HL-60/S4 treated with phorbol 12-myristate 13-acetate at 8.2 ng/mL for 4 days and 3 days (cell line): ENCODE measurements around the gene EFNA2.

Experiments
- in situ Hi-C: fragments of 300-500 bp; cut with MboI; formaldehyde crosslinking; loops from 2 replicates; pipeline ENCODE4 v1.15.0; 2022; ENCODE audit warnings: low sequenced_read_pairs

Gene EFNA2

DNA sequence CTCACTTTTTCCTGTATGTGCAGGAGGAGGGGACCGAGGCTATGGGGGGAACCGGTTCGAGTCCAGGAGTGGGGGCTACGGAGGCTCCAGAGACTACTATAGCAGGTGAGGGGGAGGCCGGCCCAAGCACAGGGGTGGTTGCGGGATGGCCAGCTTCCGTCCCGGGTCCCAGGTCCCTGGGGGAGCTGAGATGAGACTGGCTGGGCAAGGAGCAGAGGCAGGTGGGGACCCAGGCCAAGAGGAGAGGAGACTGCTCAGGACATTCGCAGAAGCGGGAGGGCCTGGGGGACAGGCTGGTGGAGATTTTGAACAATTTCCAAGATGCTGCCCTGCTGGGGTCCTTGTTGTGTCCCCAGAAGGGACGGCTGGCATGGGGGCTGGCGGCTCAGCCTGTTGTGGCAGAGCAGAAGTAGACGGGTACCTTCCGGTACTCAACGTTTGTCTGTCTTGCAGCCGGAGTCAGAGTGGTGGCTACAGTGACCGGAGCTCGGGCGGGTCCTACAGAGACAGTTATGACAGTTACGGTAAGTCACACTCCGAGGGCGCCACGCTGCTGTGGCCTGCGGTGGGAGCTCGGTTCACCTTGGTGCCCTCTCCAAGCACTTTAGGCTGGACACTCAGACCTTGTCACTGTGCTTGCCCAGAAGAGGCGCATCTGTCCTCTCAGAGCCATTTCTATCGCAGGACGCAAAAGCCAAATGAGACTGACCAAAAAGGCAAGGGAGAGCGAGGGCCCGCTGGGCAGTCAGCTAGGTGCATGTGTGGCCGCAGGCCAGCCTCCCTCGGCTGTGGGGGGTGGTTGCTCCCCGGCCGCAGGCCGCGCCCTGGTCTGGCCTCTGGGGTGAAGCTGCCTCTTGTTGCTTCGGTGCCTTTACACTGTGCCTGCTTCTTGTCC is 13.9 kb upstream of the EFNA2 start:
- in situ Hi-C loops, result no loop called here

DNA sequence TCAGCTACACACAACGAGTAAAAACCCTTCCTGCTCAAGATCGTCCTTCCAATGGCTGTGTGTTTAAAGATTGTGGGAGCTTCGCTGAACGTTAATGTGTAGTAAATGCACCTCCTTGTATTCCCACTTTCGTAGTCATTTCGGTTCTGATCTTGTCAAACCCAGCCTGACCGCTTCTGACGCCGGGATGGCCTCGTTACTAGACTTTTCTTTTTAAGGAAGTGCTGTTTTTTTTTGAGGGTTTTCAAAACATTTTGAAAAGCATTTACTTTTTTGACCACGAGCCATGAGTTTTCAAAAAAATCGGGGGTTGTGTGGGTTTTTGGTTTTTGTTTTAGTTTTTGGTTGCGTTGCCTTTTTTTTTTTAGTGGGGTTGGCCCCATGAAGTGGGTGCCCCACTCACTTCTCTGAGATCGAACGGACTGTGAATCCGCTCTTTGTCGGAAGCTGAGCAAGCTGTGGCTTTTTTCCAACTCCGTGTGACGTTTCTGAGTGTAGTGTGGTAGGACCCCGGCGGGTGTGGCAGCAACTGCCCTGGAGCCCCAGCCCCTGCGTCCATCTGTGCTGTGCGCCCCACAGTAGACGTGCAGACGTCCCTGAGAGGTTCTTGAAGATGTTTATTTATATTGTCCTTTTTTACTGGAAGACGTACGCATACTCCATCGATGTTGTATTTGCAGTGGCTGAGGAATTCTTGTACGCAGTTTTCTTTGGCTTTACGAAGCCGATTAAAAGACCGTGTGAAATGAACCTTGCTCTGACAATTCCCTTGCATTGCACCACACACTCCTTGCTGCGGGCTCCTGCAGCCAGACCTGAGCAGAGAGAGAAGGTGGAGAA is 13.0 kb upstream of the EFNA2 start:
- in situ Hi-C loops, result no loop called here

DNA sequence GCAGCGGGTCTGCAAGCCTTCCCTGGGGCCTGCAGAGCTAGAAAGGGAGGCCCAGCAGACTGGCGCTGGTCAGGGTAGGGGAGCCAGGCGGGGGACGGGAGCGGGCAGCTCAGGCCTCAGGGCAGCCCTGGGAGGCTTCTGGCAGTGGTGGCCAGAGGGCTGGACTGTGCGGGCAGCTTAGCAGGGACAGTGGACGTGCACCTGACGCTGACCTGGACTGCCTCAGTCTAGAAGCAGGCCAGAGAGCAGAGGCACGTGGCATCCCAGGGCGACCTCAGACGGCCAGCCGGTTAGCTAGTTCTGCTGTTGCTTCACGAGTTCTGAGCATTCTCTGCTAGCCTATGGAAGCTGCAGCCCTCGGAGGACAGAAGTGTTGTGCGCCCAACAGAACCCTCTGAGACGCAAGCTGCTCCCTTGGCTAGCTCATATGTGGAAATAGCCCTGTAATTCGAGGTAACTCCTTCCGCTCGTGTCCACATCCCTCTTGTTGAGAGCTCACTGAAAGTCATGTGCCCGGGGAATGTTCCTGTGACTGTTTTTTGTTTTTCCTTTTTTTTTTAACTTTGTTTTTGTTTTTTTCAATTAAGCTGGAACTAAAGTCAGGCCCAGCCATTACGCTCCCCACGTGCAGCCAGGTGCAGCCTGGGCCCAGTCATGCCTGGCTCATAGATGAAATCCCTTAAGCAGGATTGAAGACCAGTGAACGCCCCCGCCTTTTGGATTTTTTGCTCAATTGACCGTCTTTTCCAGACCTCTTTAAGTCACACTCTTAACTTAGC is 12.2 kb upstream of the EFNA2 start:
- in situ Hi-C loops, result no loop called here

DNA sequence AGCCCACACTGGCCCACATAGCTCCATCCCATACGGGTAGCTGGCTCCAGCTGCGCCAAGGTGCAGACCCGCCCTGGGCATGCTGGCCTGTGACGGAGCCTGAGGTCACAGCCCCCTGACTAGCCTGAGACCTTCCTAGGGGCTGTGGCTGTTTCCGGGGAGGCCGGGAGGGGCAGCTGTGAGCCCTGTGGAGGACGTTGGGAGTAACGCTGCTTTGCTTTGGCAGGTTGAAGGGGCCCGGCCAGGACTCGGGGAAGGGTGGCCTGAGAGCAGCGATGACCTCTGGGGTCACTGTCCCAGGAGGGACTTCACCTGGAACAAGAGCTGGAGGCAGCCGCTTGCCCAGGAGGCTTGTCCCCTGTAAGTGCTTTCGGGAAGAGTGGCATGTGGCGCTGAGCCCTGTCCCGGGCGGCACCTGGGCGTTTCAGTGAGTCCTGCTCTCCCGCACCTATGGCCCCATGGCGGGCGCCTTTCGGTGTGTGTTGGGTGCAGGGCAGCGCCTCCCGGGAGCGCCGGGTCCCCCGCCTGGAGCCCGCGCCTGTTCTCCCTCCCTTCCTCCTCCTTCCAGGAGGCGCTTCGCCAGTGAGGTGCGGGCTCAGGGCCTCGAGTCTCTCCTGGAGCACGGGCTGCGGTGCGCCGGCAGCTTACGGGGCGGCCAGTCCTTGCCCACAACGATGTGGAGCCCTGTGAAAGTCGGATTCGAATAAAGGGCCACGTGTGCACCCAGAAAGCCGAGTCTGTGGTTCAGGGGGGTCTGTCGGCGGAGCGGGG is 11.4 kb upstream of the EFNA2 start:
- in situ Hi-C loops, result no loop called here

DNA sequence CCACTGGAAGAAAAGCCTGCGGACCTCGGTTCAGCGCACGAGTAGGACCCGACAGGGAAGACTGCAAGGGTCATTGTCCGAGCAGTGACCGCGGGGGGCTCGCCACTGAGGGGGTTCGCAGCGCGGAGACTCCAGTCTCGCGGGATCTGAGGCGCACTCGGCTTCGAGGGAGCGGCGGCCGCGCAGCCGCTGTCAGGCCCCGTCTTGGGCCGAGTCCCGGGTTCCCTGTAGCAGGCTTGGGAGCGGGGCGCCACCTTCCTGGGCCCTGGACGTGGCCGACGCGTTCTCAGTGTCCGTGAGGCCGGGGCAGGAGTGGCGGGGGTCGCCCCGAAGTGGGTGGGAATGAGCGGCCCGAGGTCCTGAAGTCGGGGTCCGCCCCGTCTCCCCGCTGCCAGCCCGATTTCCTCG is 10.8 kb upstream of the EFNA2 start:
- in situ Hi-C loops, result no loop called here

DNA sequence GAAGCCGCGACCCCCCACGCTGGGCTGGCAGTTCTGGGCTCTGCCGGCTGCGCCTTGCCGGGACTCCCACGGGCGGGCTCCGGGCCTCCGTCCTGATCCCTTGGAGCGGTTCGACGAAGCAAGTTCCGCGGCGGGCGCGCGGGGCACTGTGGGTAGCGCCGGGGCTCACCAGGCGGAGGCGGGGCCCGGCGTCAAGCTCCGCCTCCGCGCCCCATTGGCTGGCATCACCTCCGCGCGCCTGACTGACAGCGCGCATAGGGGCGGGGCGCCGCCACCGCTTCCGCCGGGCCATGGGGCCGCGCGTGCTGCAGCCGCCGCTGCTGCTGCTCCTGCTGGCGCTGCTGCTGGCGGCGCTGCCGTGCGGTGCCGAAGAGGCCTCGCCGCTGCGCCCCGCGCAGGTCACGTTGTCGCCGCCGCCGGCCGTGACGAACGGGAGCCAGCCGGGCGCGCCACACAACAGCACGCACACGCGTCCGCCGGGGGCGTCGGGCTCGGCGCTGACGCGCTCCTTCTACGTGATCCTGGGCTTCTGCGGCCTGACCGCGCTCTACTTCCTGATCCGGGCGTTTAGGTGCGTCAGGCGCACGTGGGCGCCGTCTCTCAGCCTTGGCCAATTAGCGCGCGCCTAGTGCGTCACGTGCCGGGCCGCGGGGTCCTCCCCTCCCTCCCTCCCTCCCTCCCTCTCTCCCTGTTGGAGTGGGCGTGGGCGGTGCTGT is 10.3 kb upstream of the EFNA2 start, which contains the start of gene FAM174C:
Gene FAM174C, plus strand, starts transcription at position 271 of the 716 bp plus-strand sequence. Its CDS starts 20 bp downstream, at position 291.
- in situ Hi-C loops, result no loop called here

DNA sequence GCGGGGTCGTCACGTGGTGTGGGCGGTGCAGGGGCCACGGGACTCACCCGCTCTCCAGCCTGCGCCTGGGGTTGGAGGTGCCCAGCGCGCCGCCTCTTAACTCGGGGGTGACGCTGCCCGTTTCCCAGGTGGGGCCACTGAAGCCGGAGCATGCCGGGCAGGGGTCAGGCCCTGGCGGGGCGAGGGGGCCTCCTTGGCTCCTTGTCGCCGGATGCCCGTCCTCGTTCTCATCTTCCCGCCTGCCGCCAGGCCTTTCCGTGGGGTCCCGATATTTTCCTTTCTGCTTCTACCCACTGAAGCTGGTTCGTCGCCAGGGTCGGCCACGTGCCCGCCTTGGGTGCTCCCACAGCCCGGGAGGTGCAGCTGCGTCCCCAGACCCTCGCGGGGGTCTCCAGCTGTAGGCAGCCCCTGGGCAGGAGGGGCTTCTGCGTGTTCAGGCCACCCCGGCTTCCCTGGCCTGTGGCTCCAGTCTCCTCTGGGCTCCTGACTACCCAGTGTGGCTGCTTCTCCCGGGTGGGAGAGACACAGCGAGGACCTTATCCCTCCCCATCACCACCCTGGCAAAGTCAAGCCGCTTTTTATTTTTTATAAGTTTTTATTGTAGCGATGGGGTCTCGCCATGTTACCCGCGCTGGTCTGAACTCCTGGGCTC is 9.6 kb upstream of the EFNA2 start:
- in situ Hi-C loops, result no loop called here

DNA sequence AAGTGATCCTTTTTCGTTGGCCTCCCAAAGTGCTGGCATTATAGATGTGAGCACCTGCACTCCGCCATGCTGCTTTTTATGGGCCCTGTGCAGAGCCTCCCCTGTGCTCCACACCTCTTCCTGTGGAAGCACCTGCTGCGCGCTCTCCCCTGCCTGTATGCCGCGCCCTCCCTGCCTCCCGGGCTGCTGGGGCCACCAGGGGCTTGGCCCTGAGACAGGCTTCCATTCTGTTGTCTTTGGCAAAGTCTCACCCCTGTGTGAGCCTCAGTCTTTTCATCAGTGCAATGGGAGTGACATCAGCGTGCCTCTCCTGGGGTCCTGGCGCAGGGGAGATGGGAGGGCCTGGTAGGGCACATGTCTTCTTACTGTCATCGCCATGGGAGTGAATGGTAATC is 9.0 kb upstream of the EFNA2 start:
- in situ Hi-C loops, result no loop called here

DNA sequence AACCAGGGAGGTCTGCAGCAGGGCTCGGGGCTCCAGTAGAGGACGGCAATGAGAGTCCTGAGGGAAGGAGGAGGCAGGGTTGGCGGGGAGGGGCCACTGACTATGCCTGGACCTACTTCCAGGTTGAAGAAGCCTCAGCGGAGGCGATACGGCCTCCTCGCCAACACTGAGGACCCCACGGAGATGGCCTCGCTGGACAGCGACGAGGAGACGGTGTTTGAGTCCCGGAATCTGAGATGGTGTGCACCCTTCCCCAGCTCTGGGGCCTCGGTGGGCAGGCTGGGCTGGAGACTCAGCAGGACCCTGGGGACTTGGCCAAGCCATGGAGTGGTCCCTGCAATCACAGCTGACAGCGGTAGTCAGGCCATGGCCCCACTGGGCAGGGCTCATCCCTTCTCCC is 8.6 kb upstream of the EFNA2 start:
- in situ Hi-C loops, result no loop called here

DNA sequence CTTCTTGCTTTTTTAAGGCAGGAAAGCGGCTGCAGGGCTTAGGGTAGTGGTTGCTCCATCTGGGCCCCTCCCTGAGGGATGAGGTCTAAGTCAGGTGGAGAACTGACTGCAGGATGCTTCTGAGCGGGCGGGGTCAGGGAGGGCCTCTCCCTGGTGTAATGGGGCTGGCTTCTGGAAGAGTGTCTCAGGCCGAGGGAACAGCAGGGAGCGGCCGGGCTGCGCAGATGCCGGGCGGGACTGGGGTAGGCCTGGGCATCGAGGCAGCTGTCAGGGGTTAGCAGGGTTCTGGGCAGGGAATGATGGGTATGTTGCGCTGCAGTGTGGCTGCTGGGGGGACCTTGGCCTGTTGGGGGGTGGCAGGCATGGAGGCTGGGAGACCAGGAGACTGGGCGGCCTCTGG is 7.6 kb upstream of the EFNA2 start:
- in situ Hi-C loops, result no loop called here

DNA sequence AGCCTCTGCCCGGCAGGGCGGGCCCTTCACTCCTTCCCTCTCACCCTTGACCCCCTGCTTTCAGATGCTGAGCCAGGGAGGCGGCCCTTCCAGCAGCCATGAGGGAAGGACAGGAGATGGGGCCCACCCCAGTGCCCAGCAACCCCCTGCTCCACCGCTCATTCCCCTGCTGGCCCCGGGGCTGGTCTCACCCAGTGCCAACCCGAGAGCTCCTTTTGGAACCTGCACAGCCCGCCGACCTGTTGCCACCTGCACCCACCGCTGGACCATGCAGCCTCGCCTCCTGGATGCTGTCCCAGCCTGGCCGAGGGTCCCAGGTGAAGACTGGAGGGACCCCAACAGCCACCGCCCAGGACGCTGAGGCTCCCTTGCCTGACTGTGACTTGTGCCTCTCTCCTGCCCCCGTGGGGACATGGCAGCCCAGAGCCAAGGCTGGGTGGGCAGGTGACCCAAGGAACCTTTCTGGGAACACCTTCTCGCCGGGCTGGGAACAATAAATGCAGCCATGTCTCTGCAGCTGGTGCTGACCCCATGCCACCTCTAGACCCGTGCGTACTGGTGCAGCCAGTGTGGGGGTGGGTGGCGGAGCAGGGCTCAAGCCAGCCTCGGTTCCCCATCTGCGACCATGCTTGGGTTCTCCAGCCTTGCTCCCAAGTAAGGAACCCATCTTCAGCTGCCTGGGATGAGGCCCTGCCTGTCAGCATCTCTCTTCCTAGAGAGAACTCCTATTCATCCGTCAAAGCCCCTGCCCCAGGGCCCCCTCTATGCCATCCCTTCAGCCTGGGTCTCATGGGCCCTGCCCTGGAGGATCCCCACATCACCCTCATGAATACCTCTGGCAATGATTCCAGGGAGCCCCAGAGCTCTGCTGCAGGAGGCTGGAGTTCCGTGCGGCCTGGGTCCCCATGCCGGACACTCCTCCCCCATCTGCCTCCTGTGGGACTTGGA is 6.7 kb upstream of the EFNA2 start:
- in situ Hi-C loops, result no loop called here

DNA sequence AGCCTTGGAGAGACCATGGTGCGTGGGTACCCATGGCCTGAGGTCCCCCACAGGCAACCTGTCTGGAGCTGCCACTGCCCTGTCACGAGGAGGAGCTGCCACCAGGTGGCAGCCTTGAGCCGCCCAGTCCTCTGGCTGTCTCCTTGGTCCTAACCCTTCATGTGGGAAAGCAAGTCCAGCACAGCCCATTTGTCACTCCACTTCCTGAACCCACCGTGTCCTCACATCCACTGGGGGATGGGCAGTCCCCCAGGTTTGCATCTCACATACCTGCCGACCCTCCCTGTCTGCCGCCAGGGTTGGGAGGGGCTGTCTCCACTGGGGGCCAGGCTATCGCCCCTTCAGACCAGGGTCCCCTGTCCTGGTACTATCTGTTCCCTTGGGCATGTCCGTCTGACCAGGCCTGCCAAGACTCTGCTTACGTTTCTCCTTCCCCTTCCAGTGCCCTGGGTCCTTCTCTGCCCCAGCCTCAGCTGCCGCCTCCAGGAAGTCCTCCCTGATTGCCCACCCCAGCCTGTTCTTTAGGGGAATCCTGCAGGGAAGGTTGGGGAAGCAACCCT is 5.8 kb upstream of the EFNA2 start:
- in situ Hi-C loops, result no loop called here

DNA sequence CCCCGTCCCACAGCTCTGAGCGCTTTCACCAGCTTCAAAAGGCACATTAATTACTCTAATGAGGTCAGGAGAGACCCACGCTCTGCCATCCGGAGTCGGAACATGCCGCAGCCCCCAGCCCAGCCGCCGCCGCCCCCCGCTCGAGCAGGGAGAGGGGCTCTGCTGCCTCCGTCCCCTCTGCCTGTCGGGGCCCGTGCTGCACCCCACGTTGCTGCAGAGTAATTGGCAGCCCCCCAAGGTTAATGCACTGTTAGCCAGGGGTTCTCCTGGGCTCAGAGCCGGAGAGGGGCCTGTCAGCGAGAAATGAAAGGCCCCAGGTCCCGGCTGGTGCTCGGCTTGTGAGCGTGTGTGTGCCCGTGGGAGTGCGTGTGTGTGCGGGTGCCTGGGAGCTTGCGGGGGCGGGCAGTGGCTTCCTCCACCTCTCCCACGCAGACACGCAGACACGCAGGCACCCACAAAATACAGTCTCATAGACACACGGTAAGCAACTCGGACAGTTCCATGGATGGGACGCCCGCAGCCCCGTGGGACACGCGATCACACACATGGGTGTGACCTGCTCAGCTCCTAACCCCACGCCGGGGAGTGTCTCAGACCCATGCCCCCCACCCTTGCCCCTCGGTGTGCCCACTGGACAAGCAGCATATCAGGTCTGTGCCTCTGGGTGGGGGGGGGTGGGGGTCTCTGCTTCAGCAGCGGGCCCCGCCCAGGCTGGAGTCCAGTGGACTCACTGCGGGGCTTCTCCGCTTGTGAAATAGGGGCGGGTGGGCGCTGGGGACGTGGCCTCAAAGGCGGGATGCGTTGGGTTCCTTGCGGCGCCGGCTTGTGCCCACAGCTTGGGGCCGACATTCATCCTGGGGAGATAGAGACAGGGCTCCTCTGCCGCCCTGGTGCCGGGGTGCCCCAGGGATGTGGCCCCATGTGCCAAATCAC is 4.8 kb upstream of the EFNA2 start:
- in situ Hi-C loops, result no loop called here

DNA sequence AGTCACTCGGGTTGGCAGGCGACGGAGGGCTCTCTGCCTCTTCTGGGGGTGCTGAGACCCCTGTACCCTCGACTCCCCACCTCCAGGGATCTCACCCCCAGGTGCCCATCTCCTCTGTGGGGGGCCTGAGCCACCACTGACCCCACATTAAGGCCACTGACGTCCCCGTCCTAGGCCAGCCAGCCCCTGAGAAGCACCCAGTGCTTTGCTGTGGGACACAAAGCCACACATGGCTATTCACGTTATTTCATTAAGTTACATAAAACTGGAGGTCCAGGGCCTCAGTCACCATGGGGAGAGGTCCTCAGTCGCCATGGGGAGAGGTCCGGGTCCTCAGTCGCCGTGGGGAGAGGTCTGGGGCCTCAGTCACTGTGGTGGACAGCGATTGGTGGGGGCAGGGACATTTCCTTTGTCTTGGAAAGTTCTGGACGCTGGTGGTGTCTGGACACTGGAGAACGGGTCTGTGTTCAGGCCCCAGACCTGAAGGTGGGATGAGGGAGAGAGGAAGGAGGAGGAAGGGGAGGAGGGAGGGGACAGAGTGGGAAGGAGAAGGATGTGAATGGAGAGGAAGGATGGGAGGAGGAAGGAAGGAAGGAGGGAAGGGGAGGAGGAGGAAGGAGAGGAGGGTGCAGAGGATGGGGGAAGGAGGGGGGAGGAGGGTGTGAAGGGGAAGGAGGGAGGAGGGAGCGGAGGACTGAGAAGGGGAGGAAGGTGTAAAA is 3.9 kb upstream of the EFNA2 start:
- in situ Hi-C loops, result no loop called here

DNA sequence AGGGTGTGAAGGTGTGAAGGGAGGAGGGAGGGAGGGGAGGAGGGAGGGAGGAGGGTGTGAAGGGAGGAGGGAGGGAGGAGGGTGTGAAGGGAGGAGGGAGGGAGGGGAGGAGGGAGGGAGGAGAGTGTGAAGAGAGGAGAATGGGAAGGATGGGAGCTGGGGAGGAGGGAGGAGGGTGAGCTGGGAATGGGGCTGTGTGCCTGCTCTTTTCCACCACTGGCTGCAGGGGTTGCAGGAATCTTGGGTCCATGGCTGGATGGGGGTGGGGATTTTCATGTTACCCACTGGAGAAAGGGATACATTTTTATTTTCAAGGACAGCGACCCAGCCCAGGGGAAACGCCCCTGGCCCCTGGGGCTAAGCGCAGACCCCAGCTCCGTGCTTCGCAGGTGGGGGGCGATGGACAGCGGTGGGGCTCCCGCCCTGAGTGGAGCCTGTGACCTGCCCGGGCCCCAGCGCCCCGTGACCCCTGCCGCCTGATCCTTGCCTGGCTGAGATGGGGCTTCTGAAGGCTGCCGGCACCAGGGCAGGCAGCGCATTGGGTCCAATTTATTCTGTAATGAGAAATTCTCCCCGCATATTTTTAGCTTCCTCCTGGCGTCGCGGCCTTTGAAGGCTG is 3.0 kb upstream of the EFNA2 start:
- in situ Hi-C loops, result no loop called here
